HG03558 (cell line): ENCODE results near the gene PNPLA7.

Source experiments
- ATAC-seq: cut with Tn5 transposase; IDR thresholded peaks from one replicate; pipeline ENCODE4 v1.9.1; 2021; ENCODE audit warnings: moderate number of reproducible peaks; ENCODE audit not compliant: unreplicated experiment; ENCODE audit errors: extremely low read depth

The PNPLA7 gene

DNA sequence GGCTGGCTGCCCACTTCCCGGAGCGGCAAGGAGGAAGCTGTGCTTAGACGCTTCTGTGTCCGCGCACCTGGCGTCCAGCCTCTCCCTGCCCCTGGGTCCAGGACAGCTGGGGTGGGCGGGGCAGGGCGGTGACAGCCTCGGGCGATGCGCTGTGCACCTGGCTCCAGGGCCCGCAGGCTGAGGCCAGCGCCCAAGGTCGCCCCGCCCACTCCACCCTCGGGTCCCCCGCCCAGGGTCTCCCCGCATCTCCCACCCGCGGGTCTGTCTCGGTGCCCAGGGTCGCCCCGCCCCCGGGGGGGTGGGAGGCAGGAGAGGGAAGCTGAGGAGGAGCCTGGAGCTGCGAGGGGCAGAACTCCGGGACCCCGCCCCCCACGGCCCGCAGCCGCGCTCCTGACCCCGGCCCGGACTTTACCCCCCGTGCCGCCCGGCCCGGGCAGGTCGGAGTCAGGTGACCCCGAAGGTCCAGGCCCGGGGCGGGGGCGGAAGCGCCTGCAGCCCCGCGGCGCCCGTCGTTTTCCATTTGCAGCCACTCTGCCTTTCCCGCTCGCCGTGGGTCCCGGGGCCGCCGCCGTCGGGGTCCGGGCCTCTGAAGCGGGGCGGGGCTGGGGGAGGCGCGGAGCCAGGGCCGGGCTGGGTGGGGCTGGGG, 108.8 kb downstream of the PNPLA7 start, which contains the start of gene ENTPD8:
ENTPD8 (minus strand) TSS at position 69 of the 646 bp plus-strand sequence. CDS start 3,072 bp downstream, outside the sequence.
- ATAC-seq: no peak

DNA sequence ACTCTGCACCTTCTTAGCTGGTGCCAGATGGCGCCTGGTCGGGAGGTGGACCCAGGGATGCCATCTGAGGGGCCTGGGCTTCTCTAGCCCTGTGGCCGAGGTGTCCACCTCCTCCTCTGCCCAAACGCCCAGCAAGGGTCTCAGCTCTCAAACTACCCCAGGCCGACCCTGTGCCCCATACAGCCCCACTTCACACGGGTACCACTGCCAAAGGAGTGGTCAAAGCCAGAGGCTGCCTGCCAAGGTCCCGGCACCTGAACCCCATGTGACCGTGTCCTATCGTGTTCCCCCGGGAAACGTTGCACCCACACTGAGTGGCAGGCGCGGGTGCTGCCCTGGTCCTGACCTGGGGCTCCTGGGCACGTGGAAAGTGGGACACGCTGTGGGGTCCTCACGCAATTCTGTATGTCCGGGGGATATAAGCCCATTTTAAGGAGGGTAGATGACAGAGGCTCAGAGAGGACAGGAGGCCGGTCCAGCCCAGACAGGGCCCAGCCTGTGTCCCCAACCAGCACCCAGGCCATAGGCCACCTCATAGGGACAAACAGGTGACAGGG, 111.0 kb downstream of the PNPLA7 start:
- no peak for ATAC-seq

DNA sequence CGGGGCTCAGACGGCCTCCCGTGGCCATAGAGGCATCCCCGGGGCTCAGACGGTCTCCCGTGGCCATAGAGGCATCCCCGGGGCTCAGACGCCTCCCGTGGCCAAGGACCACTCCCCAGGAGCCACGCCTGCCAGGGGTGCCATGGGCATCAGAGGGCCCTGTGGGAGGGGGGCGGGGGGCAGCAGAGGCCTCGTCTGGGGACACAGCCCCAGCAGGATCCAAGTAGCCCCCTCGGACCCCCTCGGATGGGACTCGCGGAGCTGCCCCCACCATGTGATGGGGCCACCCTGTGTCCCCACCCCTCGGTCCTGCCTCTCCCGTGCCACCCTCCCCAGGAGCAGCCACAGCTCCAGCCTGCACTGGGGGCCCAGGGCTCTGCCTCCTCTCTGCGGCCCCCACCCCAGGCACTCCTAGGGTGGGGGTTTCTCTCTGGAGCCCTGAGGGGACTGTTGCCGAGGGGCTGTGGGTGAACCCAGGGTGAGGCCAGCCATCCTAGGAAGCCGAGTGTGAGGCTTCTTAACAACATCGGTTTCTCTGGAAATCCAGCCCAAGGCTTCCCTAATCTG, 111.5 kb downstream of the PNPLA7 start:
- no peak for ATAC-seq

DNA sequence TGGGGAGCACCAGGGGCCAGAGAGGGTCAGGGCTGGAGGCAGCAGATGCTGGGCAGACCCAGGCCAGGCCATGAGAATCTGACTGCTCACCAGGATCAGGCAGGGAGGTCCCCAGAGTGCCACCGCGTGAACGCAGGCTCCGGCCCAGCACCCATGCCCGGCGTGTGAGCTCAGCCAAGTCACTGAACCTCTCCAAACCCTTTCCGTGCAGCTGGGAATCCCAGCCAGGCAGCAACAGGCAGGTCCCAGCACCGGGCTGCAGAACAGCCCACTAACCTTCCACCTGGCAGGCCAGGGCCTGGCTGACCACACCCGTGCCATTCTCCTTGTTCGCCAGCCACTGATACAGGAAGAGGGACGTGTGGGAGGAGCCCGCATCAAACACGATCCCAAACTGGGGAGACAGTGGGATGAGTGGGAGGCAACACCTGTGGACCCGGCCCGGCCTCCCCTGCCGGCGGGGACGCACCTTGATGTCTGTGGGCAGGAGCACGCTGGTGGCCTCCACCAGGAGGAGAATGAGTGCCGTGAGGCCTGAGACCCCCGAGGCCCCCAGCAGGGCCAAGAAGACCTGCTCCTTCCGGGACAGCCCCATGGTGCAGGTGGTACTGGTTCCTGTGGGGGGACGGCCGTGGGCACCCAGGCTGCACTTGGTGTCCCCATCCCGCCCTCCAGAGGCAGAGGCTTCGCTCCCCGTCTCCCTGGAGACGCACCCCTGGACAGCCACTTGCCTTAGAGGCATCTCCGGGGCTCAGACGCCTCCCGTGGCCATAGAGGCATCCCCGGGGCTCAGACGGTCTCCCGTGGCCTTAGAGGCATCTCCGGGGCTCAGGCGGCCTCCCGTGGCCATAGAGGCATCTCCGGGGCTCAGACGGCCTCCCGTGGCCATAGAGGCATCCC, 112.3 kb downstream of the PNPLA7 start:
- ATAC-seq: no peak

DNA sequence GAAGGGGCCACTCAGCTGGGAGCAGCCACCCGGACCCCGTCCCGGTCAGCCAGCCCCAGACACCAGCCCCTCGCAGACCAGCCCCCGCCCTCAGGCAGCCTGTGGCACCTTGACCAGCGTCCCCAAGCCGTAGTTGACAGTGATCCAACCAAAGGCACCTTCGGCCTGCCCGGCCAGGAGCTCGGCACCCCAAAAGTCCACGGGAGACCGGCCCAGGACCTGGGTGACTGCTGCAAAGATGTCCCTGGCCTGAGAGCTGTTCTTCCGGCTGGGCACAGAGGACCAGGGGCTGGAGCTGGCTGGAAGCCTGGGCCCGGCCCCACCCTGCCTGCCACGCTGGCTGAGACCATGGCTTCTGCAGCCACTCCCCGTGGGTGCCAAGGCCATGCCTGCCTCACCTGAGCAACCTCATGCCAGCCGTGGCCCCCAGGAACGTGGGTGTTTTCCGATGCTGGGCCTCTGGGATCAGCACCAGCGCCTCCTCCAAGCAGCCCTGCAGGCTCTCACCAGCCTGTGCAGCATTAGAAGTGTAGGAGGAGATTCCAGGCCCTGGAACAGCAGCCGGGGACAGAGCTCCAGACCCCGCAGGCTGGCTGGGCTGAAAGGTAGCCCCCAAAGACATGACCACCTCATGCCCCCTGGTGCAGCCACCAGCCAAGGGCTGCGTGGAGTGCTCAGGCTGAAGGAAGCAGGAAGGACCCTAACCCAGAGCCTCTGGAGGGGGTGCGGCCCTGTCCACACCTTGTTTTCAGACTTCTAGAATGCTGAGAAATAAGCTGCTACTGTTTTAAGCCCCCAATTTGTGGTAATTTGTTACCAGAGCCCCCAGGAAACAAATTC, 113.2 kb downstream of the PNPLA7 start:
- ATAC-seq: no peak

DNA sequence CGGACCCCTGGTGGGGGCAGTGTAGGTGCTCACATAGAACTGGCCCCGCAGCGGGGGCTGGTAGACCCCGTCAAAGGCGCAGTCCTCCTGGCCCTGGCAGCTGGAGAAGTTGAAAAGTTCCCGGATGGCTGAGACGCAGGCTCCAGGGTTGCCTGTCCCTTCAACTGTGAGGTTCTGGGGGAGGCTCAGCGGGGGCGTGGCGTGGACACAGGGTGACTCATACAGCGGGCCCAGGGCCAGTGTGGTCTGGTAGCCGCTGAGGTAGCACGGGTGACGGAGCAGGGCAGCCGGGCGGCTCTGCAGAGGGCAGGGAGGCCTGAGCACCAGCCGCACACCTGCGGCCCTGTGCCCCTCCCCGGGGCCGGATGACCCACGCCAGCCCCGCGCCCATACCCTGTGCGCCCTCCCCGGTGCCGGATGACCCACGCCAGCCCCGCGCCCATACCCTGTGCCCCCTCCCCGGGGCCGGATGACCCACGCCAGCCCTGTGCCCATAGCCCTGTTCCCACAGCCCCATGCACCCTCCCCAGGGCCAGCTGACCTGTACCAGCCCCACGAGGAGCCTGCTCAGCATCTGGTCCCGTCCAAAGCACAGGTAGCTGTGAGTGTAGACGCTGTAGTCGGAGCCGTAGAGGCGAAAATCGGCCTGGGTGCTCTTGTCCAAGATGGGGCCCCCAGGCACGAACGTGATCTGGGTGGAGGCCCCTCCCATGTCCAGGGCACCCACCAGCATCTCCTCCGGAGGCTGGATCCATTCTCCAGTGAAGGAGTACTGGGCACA, 114.0 kb downstream of the PNPLA7 start:
- ATAC-seq: no peak

DNA sequence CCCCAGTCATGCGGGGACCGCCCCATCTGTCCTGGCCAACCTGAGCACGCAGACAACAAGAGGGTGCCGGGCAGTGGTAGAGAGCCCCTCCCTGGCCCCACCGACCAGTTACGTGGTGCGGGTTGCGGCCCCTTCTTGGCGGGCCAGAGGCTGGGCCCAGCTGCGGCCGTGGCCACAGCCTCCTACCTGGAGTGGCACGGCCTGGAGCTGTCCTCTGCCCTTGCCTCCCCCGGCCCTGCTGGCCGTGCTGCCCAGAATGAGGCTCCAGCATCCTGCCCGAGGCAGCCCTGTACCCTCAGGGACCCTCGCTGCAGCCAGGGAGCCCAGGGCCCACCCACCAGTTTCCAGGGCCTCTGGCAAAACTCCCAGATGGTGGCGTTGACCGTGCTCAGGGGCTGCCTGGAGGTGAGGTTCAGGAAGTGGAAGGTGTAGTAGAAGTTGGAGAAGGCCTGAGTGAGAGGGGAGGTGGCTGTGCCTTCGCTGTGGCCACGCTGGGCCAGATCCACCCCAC, 114.8 kb downstream of the PNPLA7 start:
- ATAC-seq: no peak

DNA sequence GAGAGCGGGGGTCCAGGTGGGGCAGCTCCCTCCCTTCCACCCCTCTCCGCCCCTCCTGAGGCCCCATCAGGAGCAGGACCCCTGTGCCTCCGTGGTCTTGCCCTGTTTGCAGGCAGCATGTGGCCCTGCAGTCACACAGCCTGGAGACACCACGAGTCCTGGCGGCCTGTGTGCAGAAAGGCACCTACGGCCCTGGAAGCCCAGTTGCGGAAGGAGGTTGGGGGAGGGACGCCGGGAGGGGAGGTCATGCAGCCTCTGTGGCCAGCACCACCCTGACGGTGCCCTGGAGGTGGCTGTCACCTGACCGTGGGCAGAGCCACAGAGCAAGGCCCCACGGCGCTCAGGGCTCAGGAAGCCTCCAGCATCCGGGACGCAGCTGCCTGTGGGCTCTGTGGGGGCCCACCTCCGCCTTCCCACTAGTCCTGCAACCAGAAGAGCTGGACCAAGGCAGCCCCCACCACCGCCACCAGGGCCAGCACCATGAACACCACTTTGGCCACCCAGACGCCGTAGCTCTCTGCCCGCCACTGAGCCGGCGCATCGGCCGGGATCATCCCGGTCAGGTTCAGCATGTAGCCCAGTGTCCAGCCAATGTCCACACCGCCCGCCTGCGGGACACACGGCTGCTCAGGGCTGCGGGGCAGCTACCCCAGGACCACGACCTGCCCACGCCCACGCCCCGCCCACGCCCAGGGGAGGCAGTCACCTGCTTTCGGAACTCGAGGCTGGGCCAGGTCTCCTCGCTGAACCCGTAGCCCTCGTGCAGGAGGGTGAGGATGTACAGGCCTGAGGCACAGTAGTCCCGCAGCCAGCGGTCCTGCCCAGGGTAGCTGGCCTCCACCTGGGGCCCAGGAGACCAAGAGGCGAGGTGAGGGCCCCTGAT, 115.5 kb downstream of the PNPLA7 start:
- ATAC-seq: no peak

DNA sequence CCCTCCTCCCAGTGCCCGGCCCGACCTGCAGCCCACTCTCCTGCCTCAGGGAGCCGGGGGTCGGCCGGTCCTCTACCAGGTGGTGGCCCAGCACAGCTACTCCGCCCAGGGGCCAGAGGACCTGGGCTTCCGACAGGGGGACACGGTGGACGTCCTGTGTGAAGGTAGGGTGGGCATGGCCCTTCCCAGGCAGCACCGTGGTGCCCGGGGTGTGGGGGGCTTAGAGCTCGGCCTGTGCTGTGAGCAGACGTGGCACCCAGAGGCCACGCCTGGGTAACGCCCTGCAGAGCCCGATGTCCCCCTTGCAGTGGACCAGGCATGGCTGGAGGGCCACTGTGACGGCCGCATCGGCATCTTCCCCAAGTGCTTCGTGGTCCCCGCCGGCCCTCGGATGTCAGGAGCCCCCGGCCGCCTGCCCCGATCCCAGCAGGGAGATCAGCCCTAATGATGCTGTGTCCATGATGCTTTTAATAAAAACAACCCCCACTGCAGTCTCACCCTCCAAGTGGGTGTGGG, 116.2 kb downstream of the PNPLA7 start:
- no peak for ATAC-seq

DNA sequence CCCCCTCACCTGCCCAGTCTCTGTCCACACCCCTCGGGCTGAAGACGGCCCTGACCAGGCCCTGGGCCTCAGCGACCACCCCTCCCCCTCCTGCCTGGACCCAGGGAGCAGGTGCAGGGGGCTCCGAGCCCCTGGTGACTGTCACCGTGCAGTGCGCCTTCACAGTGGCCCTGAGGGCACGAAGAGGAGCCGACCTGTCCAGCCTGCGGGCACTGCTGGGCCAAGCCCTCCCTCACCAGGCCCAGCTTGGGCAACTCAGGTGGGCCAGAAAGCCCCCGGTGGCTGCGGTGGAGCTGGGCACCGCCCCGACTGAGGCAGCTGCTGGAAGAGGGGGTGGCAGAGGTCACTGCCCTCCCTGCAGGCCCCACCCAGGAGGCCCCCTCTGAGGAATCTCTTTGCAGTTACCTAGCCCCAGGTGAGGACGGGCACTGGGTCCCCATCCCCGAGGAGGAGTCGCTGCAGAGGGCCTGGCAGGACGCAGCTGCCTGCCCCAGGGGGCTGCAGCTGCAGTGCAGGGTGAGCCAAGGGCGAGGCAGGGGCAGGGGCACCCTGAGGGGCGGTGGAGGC, 116.8 kb downstream of the PNPLA7 start:
- no peak for ATAC-seq

DNA sequence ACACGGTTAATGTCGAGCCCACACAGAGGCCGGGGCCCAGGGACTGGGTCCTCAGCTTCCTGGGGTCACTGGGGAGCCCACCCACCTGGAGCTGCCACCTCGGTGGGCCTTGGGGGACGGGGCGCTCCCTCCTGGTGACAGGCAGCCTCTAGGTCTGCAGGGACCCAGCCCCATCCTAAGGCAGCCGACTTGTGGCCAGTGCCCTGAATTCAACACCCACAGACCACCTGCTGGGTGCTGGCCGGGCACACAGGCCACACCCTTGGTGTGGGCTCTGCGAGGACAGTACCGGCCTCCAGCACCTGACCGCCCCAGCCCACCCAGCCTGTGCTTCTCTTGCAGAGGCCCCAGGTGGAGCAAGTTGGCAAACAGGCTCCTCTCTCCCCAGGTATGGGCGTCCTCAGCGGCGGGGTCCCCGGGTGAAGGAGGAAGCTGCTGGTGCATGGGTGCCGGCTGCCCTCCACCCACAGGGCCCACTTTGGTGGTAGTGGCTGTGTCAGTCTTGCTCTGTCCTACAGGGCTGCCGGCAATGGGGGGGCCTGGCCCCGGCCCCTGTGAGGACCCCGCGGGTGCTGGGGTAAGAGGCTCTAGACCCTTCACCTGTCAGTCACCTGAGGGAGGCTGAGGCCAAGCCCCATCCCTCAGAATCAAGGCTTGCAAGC, 117.4 kb downstream of the PNPLA7 start:
- ATAC-seq: no peak

DNA sequence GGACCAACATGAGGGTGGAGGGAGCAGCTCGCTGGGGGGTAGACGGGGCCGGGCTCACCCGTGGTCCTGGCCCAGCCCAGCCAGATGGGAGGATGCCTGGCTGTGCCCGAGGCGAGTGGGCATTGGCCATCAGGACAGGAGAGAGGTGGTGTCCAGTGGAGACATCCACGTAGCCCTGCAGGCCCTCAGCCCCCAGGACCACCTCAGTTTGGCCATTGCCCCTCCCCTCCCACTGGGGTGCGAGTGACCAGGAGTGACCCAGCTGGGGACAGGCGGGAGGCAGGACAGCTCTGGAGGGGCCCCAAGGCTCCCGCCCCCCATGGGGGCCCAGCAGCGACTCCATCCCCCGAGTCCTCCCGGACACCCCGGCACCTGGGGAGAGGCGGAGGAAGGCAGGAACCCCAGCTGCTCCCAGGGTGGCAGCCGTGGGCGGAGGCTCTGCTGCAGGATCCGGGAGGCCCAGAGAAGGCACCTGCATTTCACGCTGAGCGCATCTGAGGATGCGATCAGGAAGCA, 118.7 kb downstream of the PNPLA7 start:
- ATAC-seq: no peak

DNA sequence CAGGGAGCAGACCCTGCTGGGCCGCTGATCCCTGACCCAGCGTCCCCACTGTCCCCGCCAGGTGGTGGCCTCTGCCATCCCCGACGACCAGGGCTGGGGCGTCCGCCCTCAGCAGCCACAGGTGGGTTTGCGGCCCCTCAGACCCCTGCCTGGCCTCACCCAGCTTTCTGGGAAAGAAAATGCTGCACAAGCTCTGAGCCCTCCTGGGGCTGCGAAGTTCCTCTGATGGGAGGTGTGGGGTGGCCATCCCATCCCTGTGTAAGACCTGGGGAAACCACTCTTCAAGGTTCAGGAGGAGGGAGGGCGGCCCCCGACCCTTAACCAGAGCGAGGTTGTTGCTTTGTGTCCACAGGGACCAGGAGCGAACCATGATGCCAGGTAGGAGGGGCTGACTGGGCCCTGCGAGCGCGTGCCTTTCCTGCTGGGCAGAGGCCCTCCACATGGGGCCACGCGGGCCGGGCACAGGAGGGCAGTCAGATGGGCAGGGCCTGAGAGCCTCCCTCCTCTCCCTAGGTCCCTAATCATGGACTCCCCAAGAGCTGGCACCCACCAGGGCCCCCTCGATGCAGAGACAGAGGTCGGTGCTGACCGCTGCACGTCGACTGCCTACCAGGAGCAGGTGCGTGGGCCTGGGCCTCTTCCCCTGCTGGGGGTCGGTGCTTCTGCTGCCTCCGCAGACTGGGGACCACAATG, 119.3 kb downstream of the PNPLA7 start:
- ATAC-seq: no peak

DNA sequence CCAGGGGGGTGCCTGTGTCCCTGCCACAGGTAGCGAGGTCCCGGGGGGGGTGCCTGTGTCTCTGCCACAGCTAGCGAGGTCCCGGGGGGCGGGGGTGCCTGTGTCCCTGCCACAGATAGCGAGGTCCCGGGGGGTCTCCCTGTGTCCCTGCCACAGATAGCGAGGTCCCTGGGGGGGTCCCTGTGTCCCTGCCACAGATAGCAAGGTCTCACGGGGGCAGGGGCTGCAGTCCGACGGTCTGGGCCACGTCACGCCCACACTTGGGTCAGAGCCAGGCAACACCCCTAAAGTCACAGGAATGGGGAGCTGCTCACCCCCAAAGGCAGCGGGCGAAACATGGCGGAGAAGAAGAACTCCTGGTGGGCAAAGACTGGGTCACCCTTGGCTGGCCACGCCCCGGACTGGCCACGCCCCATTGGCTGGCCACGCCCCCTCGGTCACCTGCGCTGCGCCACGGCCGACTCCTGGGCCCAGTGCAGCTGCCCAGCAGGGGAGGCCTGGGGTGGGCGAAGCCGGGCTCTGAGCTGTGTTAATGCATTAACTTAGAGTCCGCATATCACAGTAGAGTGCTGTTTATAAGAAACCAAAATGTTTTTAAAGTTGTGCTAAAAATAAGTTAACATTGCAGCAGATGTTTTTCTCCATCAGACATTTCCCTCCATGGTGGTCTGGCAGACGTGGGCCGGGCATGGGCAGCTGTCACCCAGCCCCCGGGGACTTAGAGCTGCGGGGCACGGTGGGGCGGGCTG, 120.1 kb downstream of the PNPLA7 start:
- no peak for ATAC-seq

DNA sequence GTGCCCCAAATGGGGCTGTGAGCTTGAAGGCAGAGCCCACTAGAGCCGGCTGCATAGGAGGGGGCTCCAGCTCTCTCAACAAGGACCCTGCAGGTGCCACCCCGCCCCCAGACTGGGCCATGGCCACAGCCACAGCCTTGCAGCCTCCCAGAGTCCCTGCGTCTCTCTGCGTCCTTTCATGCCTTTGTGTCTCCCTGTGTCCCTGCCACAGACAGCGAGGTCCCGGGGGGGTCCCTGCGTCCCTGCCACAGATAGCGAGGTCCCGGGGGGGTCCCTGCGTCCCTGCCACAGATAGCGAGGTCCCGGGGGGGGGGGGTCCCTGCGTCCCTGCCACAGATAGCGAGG, 120.7 kb downstream of the PNPLA7 start:
- ATAC-seq: no peak
